Trophoblast cell (in vitro differentiated cells and primary cell): ENCODE results near the gene NAT16.

ENCODE experiments used
- DNase-seq, 2 donors: peaks; one replicate each; pipeline ENCODE4 v3.0.0-alpha.2; 2016
- H2AFZ ChIP-seq: 2 replicates; pipeline ENCODE4 v1.6.1; 2013; ENCODE audit warnings: low read length, moderate library complexity, mild to moderate bottlenecking; ENCODE audit not compliant: insufficient read depth, poor library complexity
- H2AK5ac ChIP-seq: 2 replicates; pipeline ENCODE4 v1.6.1; 2013; ENCODE audit warnings: mild to moderate bottlenecking, low read length
- H2BK120ac ChIP-seq: 2 replicates; pipeline ENCODE4 v1.6.1; 2013; ENCODE audit warnings: low read length, mild to moderate bottlenecking, moderate library complexity; ENCODE audit not compliant: insufficient read depth, poor library complexity
- H2BK12ac ChIP-seq: 2 replicates; pipeline ENCODE4 v1.6.1; 2013; ENCODE audit warnings: mild to moderate bottlenecking, low read length, moderate library complexity
- H2BK5ac ChIP-seq: 2 replicates; pipeline ENCODE4 v1.6.1; 2013; ENCODE audit warnings: low read length, low read depth, moderate library complexity, mild to moderate bottlenecking; ENCODE audit not compliant: poor library complexity
- H3K14ac ChIP-seq: 2 replicates; pipeline ENCODE4 v1.6.1; 2013; ENCODE audit warnings: mild to moderate bottlenecking, low read length
- H3K18ac ChIP-seq: 2 replicates; pipeline ENCODE4 v1.6.1; 2013; ENCODE audit warnings: mild to moderate bottlenecking, low read length
- H3K23ac ChIP-seq: 2 replicates; pipeline ENCODE4 v1.6.1; 2013; ENCODE audit warnings: low read length
- H3K27ac ChIP-seq: 2 replicates; pipeline ENCODE4 v1.5.1; 2013; ENCODE audit warnings: low read depth, mild to moderate bottlenecking, inconsistent platforms, low read length, moderate library complexity
- H3K27me3 ChIP-seq: 2 replicates; pipeline ENCODE4 v1.6.1; 2013; ENCODE audit warnings: inconsistent platforms, mild to moderate bottlenecking, low read length, moderate library complexity; ENCODE audit not compliant: insufficient read depth
- H3K36me3 ChIP-seq, 2 experiments: 1 replicate in 1 of 2; 2 replicates in 1 of 2; pipeline ENCODE4 v1.6.1; 2013; ENCODE audit warnings: low read length in 2 of 2, mild to moderate bottlenecking in 2 of 2, moderate library complexity in 1 of 2; ENCODE audit not compliant: insufficient read depth in 2 of 2, control insufficient read depth in 1 of 2
- H3K4ac ChIP-seq: 2 replicates; pipeline ENCODE4 v1.6.1; 2013; ENCODE audit warnings: low read depth, mild to moderate bottlenecking, low read length, moderate library complexity
- H3K4me1 ChIP-seq, 2 experiments: 1 replicate in 1 of 2; 2 replicates in 1 of 2; pipeline ENCODE4 v1.6.1; 2013; ENCODE audit warnings: low read length in 2 of 2, mild to moderate bottlenecking in 2 of 2, moderate library complexity in 1 of 2; ENCODE audit not compliant: insufficient read depth in 2 of 2, control insufficient read depth in 1 of 2
- H3K4me2 ChIP-seq: 2 replicates; pipeline ENCODE4 v1.6.1; 2013; ENCODE audit warnings: inconsistent platforms, mild to moderate bottlenecking, low read length, moderate library complexity
- H3K4me3 ChIP-seq: 2 replicates; pipeline ENCODE4 v1.5.1; 2013; ENCODE audit warnings: mild to moderate bottlenecking, low read depth, low read length, inconsistent platforms
- H3K79me1 ChIP-seq: one replicate; pipeline ENCODE4 v1.6.1; 2013; ENCODE audit warnings: low read length
- H3K79me2 ChIP-seq: 2 replicates; pipeline ENCODE4 v1.6.1; 2013; ENCODE audit warnings: low read length, mild to moderate bottlenecking; ENCODE audit not compliant: control insufficient read depth, insufficient read depth, poor library complexity
- H3K9ac ChIP-seq: 2 replicates; pipeline ENCODE4 v1.6.1; 2013; ENCODE audit warnings: mild to moderate bottlenecking, low read length
- H3K9me3 ChIP-seq: 2 replicates; pipeline ENCODE4 v1.6.1; 2013; ENCODE audit warnings: low read depth, mild to moderate bottlenecking, control low read depth, inconsistent platforms, low read length; ENCODE audit not compliant: insufficient read depth
- H4K12ac ChIP-seq: 2 replicates; pipeline ENCODE4 v1.6.1; 2013; ENCODE audit warnings: low read depth, mild to moderate bottlenecking, low read length, moderate library complexity
- H4K8ac ChIP-seq: 2 replicates; pipeline ENCODE4 v1.6.1; 2013; ENCODE audit warnings: low read depth, mild to moderate bottlenecking, low read length, moderate library complexity
- H4K91ac ChIP-seq: one replicate; pipeline ENCODE4 v1.6.1; 2013; ENCODE audit warnings: low read depth, mild to moderate bottlenecking, low read length, moderate library complexity
- WGBS: extraction: QIAGEN DNeasy Blood & Tissue Kit; methylation state at CpG from one replicate; pipeline ENCODE4 v1.1.7; 2013; ENCODE audit warnings: missing lambda C conversion rate; ENCODE audit not compliant: insufficient read length, insufficient coverage; ENCODE audit errors: extremely low coverage; 5-methylcytosine and 5-hydroxymethylcytosine counted together

The NAT16 gene

GRCh38 chr7:101222275-101222830 is 42.3 kb upstream of the NAT16 start:
- H3K36me3 ChIP-seq = peaks cover 22 to 29% of the 10 kb centered on the region in 2 experiments
- H3K9me3 ChIP-seq = peaks cover 1% of the 10 kb centered on the region
- H3K79me2 ChIP-seq = peaks cover 6% of the 10 kb centered on the region
- H3K4ac ChIP-seq = no peak overlapping the region
- peaks cover 3 to 6% of the 10 kb centered on the region in 2 experiments for H3K4me1 ChIP-seq
- no peak overlapping the region for H2BK120ac ChIP-seq
- H3K9ac ChIP-seq = no peak overlapping the region
- H3K27me3 ChIP-seq = no peaks in the 10 kb centered on the region
- H3K23ac ChIP-seq = no peak overlapping the region
- no peak overlapping the region for H4K91ac ChIP-seq
- no peak for DNase-seq
- H3K27ac ChIP-seq = no peak overlapping the region
- H3K18ac ChIP-seq = no peak overlapping the region
- H3K4me2 ChIP-seq = no peak overlapping the region
- H2AFZ ChIP-seq = no peak overlapping the region
- H3K79me1 ChIP-seq = peaks cover 5% of the 10 kb centered on the region
- no peak overlapping the region for H4K12ac ChIP-seq
- no peak overlapping the region for H2AK5ac ChIP-seq
- no peak overlapping the region for H2BK5ac ChIP-seq
- H2BK12ac ChIP-seq = no peak overlapping the region
- no peak overlapping the region for H4K8ac ChIP-seq
- no peak overlapping the region for H3K14ac ChIP-seq
- no CpG with 5 or more reads among the region's 27 CpGs for WGBS
- H3K4me3 ChIP-seq = no peak overlapping the region

- peaks cover 13% of the 10 kb centered on the region for H3K79me2 ChIP-seq
- H3K4me2 ChIP-seq = no peak overlapping the region
- H4K91ac ChIP-seq = no peak overlapping the region
- peaks cover 13% of the 10 kb centered on the region for H3K79me1 ChIP-seq
- H3K27me3 ChIP-seq = no peaks in the 10 kb centered on the region
- no peak overlapping the region for H3K14ac ChIP-seq
- no peak overlapping the region for H2BK120ac ChIP-seq
- no peak overlapping the region for H3K27ac ChIP-seq
- DNase-seq = no peak
- H2AFZ ChIP-seq = no peak overlapping the region
- H3K9me3 ChIP-seq = peaks cover 1% of the 10 kb centered on the region
- no peak overlapping the region for H3K4me3 ChIP-seq
- no peak overlapping the region for H3K4ac ChIP-seq
- H3K4me1 ChIP-seq = peaks cover 10 to 16% of the 10 kb centered on the region in 2 experiments
- peaks cover 20 to 22% of the 10 kb centered on the region in 2 experiments for H3K36me3 ChIP-seq
- no peak overlapping the region for H2AK5ac ChIP-seq
- H3K18ac ChIP-seq = no peak overlapping the region
- no peak overlapping the region for H3K9ac ChIP-seq
- H4K12ac ChIP-seq = no peak overlapping the region
- no CpG with 5 or more reads among the region's 5 CpGs for WGBS
- no peak overlapping the region for H2BK5ac ChIP-seq
- no peak overlapping the region for H2BK12ac ChIP-seq
- no peak overlapping the region for H4K8ac ChIP-seq
- no peak overlapping the region for H3K23ac ChIP-seq
Measured at GRCh38 chr7:101220295-101220694, 40.2 kb upstream of the NAT16 start.

GRCh38 chr7:101218236-101219125 is 38.4 kb upstream of the NAT16 start:
- Histone ChIP-seq H2AFZ (peak overlapping the region; percentile 53), H2BK12ac (no peak overlapping the region), H3K36me3 (peaks cover 11 to 18% of the 10 kb centered on the region in 2 experiments), H2BK5ac (no peak overlapping the region), H3K23ac (no peak overlapping the region), H3K79me1 (peaks cover 13% of the 10 kb centered on the region), H3K4me2 (peak overlapping the region; percentile 77), H2AK5ac (no peak overlapping the region), H3K4me1 (peaks cover 10 to 16% of the 10 kb centered on the region in 2 experiments), H4K8ac (peak overlapping the region; percentile 78), H3K4ac (peak overlapping the region; percentile 53), H3K9ac (peak overlapping the region; percentile 48), H3K14ac (peak overlapping the region; percentile 37), H4K91ac (peak overlapping the region; percentile 64), H3K9me3 (no peaks in the 10 kb centered on the region), H3K27me3 (no peaks in the 10 kb centered on the region), H2BK120ac (no peak overlapping the region), H3K27ac (no peak overlapping the region), H3K79me2 (peaks cover 13% of the 10 kb centered on the region), H3K18ac (peak overlapping the region; percentile 25), H3K4me3 (peak overlapping the region; percentile 85), H4K12ac (peak overlapping the region; percentile 64)
- DNase-seq = no peak
- no CpG with 5 or more reads among the region's 26 CpGs for WGBS

- H2BK12ac ChIP-seq = no peak within 1 kb of the TSS
- H3K4me2 ChIP-seq = peak within 1 kb of the TSS; percentile 77
- peaks cover 13% of the 10 kb centered on the region for H3K79me2 ChIP-seq
- no peak within 1 kb of the TSS for H3K23ac ChIP-seq
- H2BK5ac ChIP-seq = peak within 1 kb of the TSS; percentile 77
- peaks cover 7 to 20% of the 10 kb centered on the region in 2 experiments for H3K36me3 ChIP-seq
- peak within 1 kb of the TSS; percentile 82 for H3K27ac ChIP-seq
- peak within 1 kb of the TSS; percentile 67 for H2AK5ac ChIP-seq
- peak; percentile 96 to 100 for DNase-seq
- peak within 1 kb of the TSS; percentile 74 for H2BK120ac ChIP-seq
- no CpG with 5 or more reads among the region's 57 CpGs for WGBS
- peaks cover 10 to 16% of the 10 kb centered on the region in 2 experiments for H3K4me1 ChIP-seq
- H3K27me3 ChIP-seq = no peaks in the 10 kb centered on the region
- peak within 1 kb of the TSS; percentile 80 for H3K4ac ChIP-seq
- H3K14ac ChIP-seq = peak within 1 kb of the TSS; percentile 83
- peak within 1 kb of the TSS; percentile 84 for H3K18ac ChIP-seq
- peak within 1 kb of the TSS; percentile 83 for H4K8ac ChIP-seq
- peak within 1 kb of the TSS; percentile 78 for H4K12ac ChIP-seq
- peaks cover 13% of the 10 kb centered on the region for H3K79me1 ChIP-seq
- peak within 1 kb of the TSS; percentile 85 for H3K4me3 ChIP-seq
- H2AFZ ChIP-seq = peak within 1 kb of the TSS; percentile 83
- H4K91ac ChIP-seq = peak within 1 kb of the TSS; percentile 91
- no peaks in the 10 kb centered on the region for H3K9me3 ChIP-seq
- H3K9ac ChIP-seq = peak within 1 kb of the TSS; percentile 83
Measured at GRCh38 chr7:101217388-101218235, 37.5 kb upstream of the NAT16 start, which contains the start of the genes PLOD3 and ZNHIT1. Gene PLOD3, minus strand, starts transcription at chr7:101217581. Its CDS starts 307 bp downstream, at chr7:101217274. Gene ZNHIT1, plus strand, starts transcription at chr7:101218165. Its CDS starts 31 bp downstream, at chr7:101218196.
